ENCODE measurements around the gene DHRS2. TPM values are rescaled to one million over a fixed set of nuclear protein-coding genes. Genes with fewer than 3 reads are reported as not detected.

The DHRS2 gene
- total and polyA plus RNA-seq, 2 of the 13 experiments (the other 11 are each of a cell fraction or from before 2014, with no cell fraction given), result 1,621 to 3,021 TPM

- TF ChIP-seq REST (IDR thresholded peaks at IDR 0.05; ENCODE audit: borderline replicate concordance in 1 of 2, low read depth in 1 of 2, low read length in 2 of 2), result peak in 1 of 2 experiments; percentile 17; a peak in 1 of 4 replicates
- TF ChIP-seq ATAD3A (CRISPR knock-in tag; IDR thresholded peaks at IDR 0.05), result peak; percentile 80; the same call in 1 of the 2 replicates
- TF ChIP-seq POGK (CRISPR knock-in tag; conservative IDR thresholded peaks at IDR 0.05), result peak; percentile 60
- TF ChIP-seq NFE2L1 (CRISPR knock-in tag; IDR thresholded peaks at IDR 0.05; ENCODE audit: borderline replicate concordance), result peak; percentile 85
- TF ChIP-seq AFF4 (CRISPR knock-in tag; IDR thresholded peaks at IDR 0.05), result peak; percentile 98
- peak; percentile 58; the same call in 1 of the 2 replicates for TF ChIP-seq ZNF678 (CRISPR knock-in tag; IDR thresholded peaks at IDR 0.05)
- TF ChIP-seq ZKSCAN8 (CRISPR knock-in tag; IDR thresholded peaks at IDR 0.05; ENCODE audit: borderline replicate concordance), result peak; percentile 19; the same call in 1 of the 2 replicates
- 0 out of 2 replicates have a peak, but pooled peaks have one; percentile 21 for TF ChIP-seq HHEX (CRISPR knock-in tag; IDR thresholded peaks at IDR 0.05)
- TF ChIP-seq KLF6 (CRISPR knock-in tag; IDR thresholded peaks at IDR 0.05), result peak; percentile 85
- TF ChIP-seq BCL6 (CRISPR knock-in tag; IDR thresholded peaks at IDR 0.05), result peak; percentile 38
- peak; percentile 73; the same call in 1 of the 2 replicates for TF ChIP-seq MXD3 (CRISPR knock-in tag; IDR thresholded peaks at IDR 0.05)
- peak; percentile 32; the same call in 1 of the 2 replicates for TF ChIP-seq MEF2D (CRISPR knock-in tag; IDR thresholded peaks at IDR 0.05)
- TF ChIP-seq TBX2 (CRISPR knock-in tag; IDR thresholded peaks at IDR 0.05; ENCODE audit: borderline replicate concordance), result peak; percentile 83
- TF ChIP-seq FOXA1 (IDR thresholded peaks at IDR 0.05), result peak; percentile 29; the same call in 1 of the 2 replicates
- TF ChIP-seq FOXA1 (CRISPR knock-in tag; IDR thresholded peaks at IDR 0.05), result peak; percentile 83
- peak; percentile 18; the same call in 1 of the 2 replicates for TF ChIP-seq STAT6 (CRISPR knock-in tag; IDR thresholded peaks at IDR 0.05; ENCODE audit: borderline replicate concordance)
These were observed 1.7 kb downstream of the DHRS2 start (continued) for GRCh38 chr14:23637655-23638413.

Measured in HepG2 (cell line).